Transverse colon (tissue), 4 donors: Measurements from ENCODE around the gene KIF1C.

Source experiments
- EP300 ChIP-seq: sonication (generic); formaldehyde crosslinking; IDR thresholded peaks from one replicate; pipeline ENCODE4 v1.6.1; 2017; ENCODE audit warnings: antibody characterized with exemption, low read depth
- POLR2AphosphoS5 ChIP-seq, 3 donors: sonication (generic); formaldehyde crosslinking; IDR thresholded peaks; one replicate each; pipeline ENCODE4 v1.6.1; 2016; ENCODE audit warnings: antibody characterized with exemption in 3 of 3
- TF ChIP-seq, protein P1 (sequence below), 5 experiments: fragments of 200-600 bp in 3 of 5; fragments of 450-650 bp in 2 of 5; sonication (generic) in 3 of 5; IDR thresholded peaks; 1 replicate in 2 of 5; 2 replicates in 3 of 5; pipeline ENCODE4 v1.5.1; 2016 to 2017; ENCODE audit warnings: antibody characterized with exemption in 5 of 5, inconsistent platforms in 3 of 5, mild to moderate bottlenecking in 2 of 5, moderate library complexity in 1 of 5

- no peak for TF ChIP-seq POLR2AphosphoS5 (IDR thresholded peaks at IDR 0.05)
- TF ChIP-seq, protein P1, sequence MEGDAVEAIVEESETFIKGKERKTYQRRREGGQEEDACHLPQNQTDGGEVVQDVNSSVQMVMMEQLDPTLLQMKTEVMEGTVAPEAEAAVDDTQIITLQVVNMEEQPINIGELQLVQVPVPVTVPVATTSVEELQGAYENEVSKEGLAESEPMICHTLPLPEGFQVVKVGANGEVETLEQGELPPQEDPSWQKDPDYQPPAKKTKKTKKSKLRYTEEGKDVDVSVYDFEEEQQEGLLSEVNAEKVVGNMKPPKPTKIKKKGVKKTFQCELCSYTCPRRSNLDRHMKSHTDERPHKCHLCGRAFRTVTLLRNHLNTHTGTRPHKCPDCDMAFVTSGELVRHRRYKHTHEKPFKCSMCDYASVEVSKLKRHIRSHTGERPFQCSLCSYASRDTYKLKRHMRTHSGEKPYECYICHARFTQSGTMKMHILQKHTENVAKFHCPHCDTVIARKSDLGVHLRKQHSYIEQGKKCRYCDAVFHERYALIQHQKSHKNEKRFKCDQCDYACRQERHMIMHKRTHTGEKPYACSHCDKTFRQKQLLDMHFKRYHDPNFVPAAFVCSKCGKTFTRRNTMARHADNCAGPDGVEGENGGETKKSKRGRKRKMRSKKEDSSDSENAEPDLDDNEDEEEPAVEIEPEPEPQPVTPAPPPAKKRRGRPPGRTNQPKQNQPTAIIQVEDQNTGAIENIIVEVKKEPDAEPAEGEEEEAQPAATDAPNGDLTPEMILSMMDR (IDR thresholded peaks at IDR 0.05) = no peak
- TF ChIP-seq EP300 = no peak
Measured at GRCh38 chr17:5027299-5027698, 29.5 kb downstream of the KIF1C start.
